B cell (primary cell): ENCODE results near the gene ERBIN. TPM values are rescaled to one million over a fixed set of nuclear protein-coding genes. Genes with fewer than 3 reads are reported as not detected.

Experiments used
- ATAC-seq: fragments of 200-7000 bp; cut with Tn5 transposase; one replicate; pipeline ENCODE4 v1.10.0; 2021; ENCODE audit warnings: low read depth, mild to moderate bottlenecking, moderate number of reproducible peaks, moderate library complexity
- CTCF ChIA-PET: fragments of 350-600 bp; sonication (Branson Sonifier 250); formaldehyde crosslinking; loops from one replicate; lab custom pipeline; 2021; ENCODE audit warnings: antibody characterized with exemption, inconsistent platforms; lab: Charles Lee
- POLR2A ChIA-PET: fragments of 350-600 bp; sonication (Branson Sonifier 250); formaldehyde crosslinking; loops from one replicate; lab custom pipeline; 2021; ENCODE audit warnings: antibody characterized with exemption; lab: Charles Lee
- DNase-seq: peaks from one replicate; pipeline ENCODE4 v3.0.0; 2013
- H2AFZ ChIP-seq: 2 replicates; pipeline ENCODE4 v1.6.1; 2012; ENCODE audit warnings: mild to moderate bottlenecking, low read depth, low read length; ENCODE audit not compliant: insufficient read depth, poor library complexity, severe bottlenecking
- H3K27ac ChIP-seq, 2 donors: 1 replicate in 1 of 2; 2 replicates in 1 of 2; pipeline ENCODE4 v1.5.1; 2012 to 2013; ENCODE audit warnings: low read length in 2 of 2, mild to moderate bottlenecking in 2 of 2, moderate library complexity in 1 of 2
- H3K27me3 ChIP-seq, 4 experiments: fragments of 200-600 bp in 1 of 4; sonication (generic) in 1 of 4; replicated peaks in 1 of 4; 1 replicate in 2 of 4; 2 replicates in 2 of 4; pipeline versions ENCODE4 v1.6.1 to v1.7.0; 2013 to 2016; ENCODE audit warnings: low read length in 3 of 4, mild to moderate bottlenecking in 2 of 4, mixed read lengths in 1 of 4, moderate library complexity in 1 of 4; ENCODE audit not compliant: insufficient read depth in 4 of 4, control insufficient read depth in 3 of 4; ENCODE audit errors: control extremely low read depth in 1 of 4
- H3K36me3 ChIP-seq, 2 experiments: replicated peaks in 1 of 2; 1 replicate in 1 of 2; 2 replicates in 1 of 2; pipeline versions ENCODE4 v1.6.1 to v1.7.1; 2013; ENCODE audit warnings: low read length in 1 of 2; ENCODE audit not compliant: insufficient read depth in 2 of 2, control insufficient read depth in 1 of 2; ENCODE audit errors: control extremely low read depth in 1 of 2, extremely low read depth in 1 of 2
- H3K4me1 ChIP-seq, 2 donors: fragments of 200-600 bp in 1 of 2; sonication (generic) in 1 of 2; 1 replicate in 1 of 2; 2 replicates in 1 of 2; pipeline versions ENCODE4 v1.5.1 to v1.6.1; 2013 to 2017; ENCODE audit warnings: low read length in 2 of 2; ENCODE audit not compliant: control insufficient read depth in 2 of 2, insufficient read depth in 2 of 2
- H3K4me2 ChIP-seq: replicated peaks from 2 replicates; pipeline ENCODE3; 2012; ENCODE audit warnings: mild to moderate bottlenecking, low read depth, low read length; ENCODE audit not compliant: poor library complexity, severe bottlenecking
- H3K4me3 ChIP-seq, 5 experiments: fragments of 200-600 bp in 1 of 5; sonication (generic) in 1 of 5; 1 replicate in 3 of 5; 2 replicates in 2 of 5; pipeline versions ENCODE4 v1.5.1 to v1.7.0; 2011 to 2016; ENCODE audit warnings: low read length in 4 of 5, mild to moderate bottlenecking in 4 of 5, low read depth in 2 of 5, control low read depth in 1 of 5, moderate library complexity in 1 of 5; ENCODE audit not compliant: insufficient read depth in 1 of 5; ENCODE audit errors: control extremely low read depth in 1 of 5, extremely low read depth in 1 of 5
- H3K79me2 ChIP-seq: fragments of 200-600 bp; sonication (generic); one replicate; pipeline ENCODE4 v1.6.0; 2016; ENCODE audit warnings: low read length; ENCODE audit not compliant: control insufficient read depth, insufficient read depth
- H3K9ac ChIP-seq: fragments of 200-600 bp; sonication (generic); 2 replicates; pipeline ENCODE4 v1.6.1; 2017; ENCODE audit warnings: mild to moderate bottlenecking, low read length, moderate library complexity
- H3K9me3 ChIP-seq, 3 donors: one replicate each; pipeline versions ENCODE4 v1.6.1 to v1.7.1; 2013; ENCODE audit warnings: low read length in 2 of 3; ENCODE audit not compliant: control insufficient read depth in 2 of 3, insufficient read depth in 1 of 3; ENCODE audit errors: control extremely low read depth in 1 of 3
- H4K20me1 ChIP-seq: 2 replicates; pipeline ENCODE4 v1.6.0; 2012; ENCODE audit warnings: mild to moderate bottlenecking, low read length; ENCODE audit not compliant: insufficient read depth, control insufficient read depth, poor library complexity, severe bottlenecking
- H3K27ac Mint-ChIP-seq: one replicate; pipeline ENCODE4 v1.8.0; 2021; ENCODE audit warnings: mixed read lengths
- H3K27me3 Mint-ChIP-seq: one replicate; pipeline ENCODE4 v1.8.0; 2021; ENCODE audit warnings: mixed read lengths
- H3K4me1 Mint-ChIP-seq: one replicate; pipeline ENCODE4 v1.8.0; 2021; ENCODE audit warnings: mixed read lengths
- H3K4me3 Mint-ChIP-seq: one replicate; pipeline ENCODE4 v1.8.0; 2021; ENCODE audit warnings: mixed read lengths
- H3K9me3 Mint-ChIP-seq: one replicate; pipeline ENCODE4 v1.8.0; 2022; ENCODE audit warnings: mixed read lengths; ENCODE audit not compliant: insufficient read depth
- CTCF ChIP-seq: fragments of 200-600 bp; IDR thresholded peaks from one replicate; pipeline ENCODE4 v1.8.0; 2022; ENCODE audit warnings: antibody characterized with exemption, mild to moderate bottlenecking
- EZH2 ChIP-seq: IDR thresholded peaks from 2 replicates; pipeline ENCODE4 v1.6.1; 2012; ENCODE audit warnings: borderline replicate concordance, low read depth, mild to moderate bottlenecking, moderate library complexity, low read length; ENCODE audit not compliant: insufficient read depth, poor library complexity, severe bottlenecking
- WGBS: methylation state at CpG from one replicate; pipeline ENCODE4 v1.1.5; 2013; ENCODE audit warnings: missing lambda C conversion rate; ENCODE audit not compliant: insufficient coverage; 5-methylcytosine and 5-hydroxymethylcytosine counted together
- intact Hi-C: fragments of 100-400 bp; cut with micrococcal nuclease; formaldehyde crosslinking; loops from one replicate; pipeline ENCODE4 v1.10.0; 2022
- polyA plus RNA-seq: library from polyadenylated mRNA; depleted of rRNA; stranded (reverse); fragments of >200 nt; gene quantifications from 2 replicates; pipeline ENCODE4 v1.2.3, GENCODE V29; 2012
- total RNA-seq, 2 donors: library from RNA; stranded (reverse); fragments of 120-200 nt in 1 of 2; gene quantifications; 1 replicate in 1 of 2; 2 replicates in 1 of 2; pipeline versions ENCODE4 v1.2.3 to v1.2.4, GENCODE V29; 2013 to 2022

The ERBIN gene
- total and polyA plus RNA-seq, 2 donors (not counting 1 experiment from before 2014, with no cell fraction given): 27.7 to 106 TPM

DNA sequence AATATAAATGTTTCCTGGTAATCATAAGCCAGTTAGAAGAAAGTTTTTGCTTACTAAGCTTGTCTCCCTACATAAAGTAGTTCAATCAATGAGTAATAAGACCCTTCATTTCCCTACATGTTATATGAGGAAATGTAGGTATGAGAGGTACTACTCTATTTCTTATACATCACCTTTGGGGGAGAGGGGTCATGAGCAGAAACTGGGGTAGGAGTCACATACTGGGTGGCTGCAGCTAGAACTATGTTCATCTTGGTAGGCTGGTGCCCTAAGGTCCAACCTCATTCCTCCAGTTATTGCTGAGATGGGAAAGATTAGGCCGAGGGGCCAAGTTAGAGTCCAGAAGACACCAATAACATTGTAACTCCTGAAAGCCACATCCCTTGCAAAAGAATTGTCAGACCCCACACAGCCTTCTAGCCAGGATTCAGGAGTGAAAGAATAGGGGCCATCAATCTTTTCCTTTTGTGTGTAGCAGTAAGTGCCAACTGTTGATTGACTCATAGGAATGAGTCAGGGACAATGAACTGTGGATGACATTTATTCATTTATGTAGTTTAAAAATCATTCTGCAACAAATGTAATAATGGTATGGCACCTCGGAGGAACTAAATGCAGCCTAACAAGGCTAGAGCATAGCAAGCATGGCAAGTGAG, 196.1 kb downstream of the ERBIN start:
- no peak overlapping the region for H3K9ac ChIP-seq
- H3K4me1 ChIP-seq: no peaks in the 10 kb centered on the region
- no peaks in the 10 kb centered on the region for H3K9me3 ChIP-seq
- H4K20me1 ChIP-seq: no peaks in the 10 kb centered on the region
- intact Hi-C loops: no loop called here
- ChIA-PET POLR2A (no interaction called here), CTCF (no interaction called here)
- H3K79me2 ChIP-seq: no peaks in the 10 kb centered on the region
- Mint-ChIP-seq H3K27ac (no peak overlapping the region), H3K4me3 (no peak overlapping the region), H3K9me3 (no peaks in the 10 kb centered on the region), H3K27me3 (peaks cover 5% of the 10 kb centered on the region), H3K4me1 (no peaks in the 10 kb centered on the region)
- no peak overlapping the region for H3K27ac ChIP-seq
- no peak for TF ChIP-seq EZH2
- no peak for TF ChIP-seq CTCF
- ATAC-seq (no peak), DNase-seq (no peak)
- H3K27me3 ChIP-seq: no peaks in the 10 kb centered on the region
- no peak overlapping the region for H2AFZ ChIP-seq
- no peak overlapping the region for H3K4me2 ChIP-seq
- H3K4me3 ChIP-seq: no peak overlapping the region
- WGBS: 89% methylated on average over 1 of the region's 2 CpGs
- H3K36me3 ChIP-seq: no peaks in the 10 kb centered on the region

- no peak for ATAC-seq
- 92% methylated on average over 3 of the region's 4 CpGs for WGBS
- no peaks in the 10 kb centered on the region for H4K20me1 ChIP-seq
- peaks cover 0 to 8% (median 0%) of the 10 kb centered on the region in 3 donors for H3K9me3 ChIP-seq
- TF ChIP-seq CTCF: no peak
- no peak for TF ChIP-seq EZH2
- no peaks in the 10 kb centered on the region for H3K79me2 ChIP-seq
- intact Hi-C loops: no loop called here
- POLR2A ChIA-PET: no interaction called here
- no peak overlapping the region for H3K4me3 ChIP-seq
- no peaks in the 10 kb centered on the region for H3K4me1 ChIP-seq
- no peaks in the 10 kb centered on the region for H3K4me1 Mint-ChIP-seq
- peaks cover 2% of the 10 kb centered on the region for H3K9me3 Mint-ChIP-seq
- CTCF ChIA-PET: no interaction called here
- H3K27ac ChIP-seq: no peak overlapping the region
- H3K4me3 Mint-ChIP-seq: no peak overlapping the region
- H3K27ac Mint-ChIP-seq: no peak overlapping the region
- no peak overlapping the region for H2AFZ ChIP-seq
- H3K4me2 ChIP-seq: no peak overlapping the region
- no peaks in the 10 kb centered on the region for H3K27me3 ChIP-seq
- no peaks in the 10 kb centered on the region for H3K36me3 ChIP-seq
- H3K27me3 Mint-ChIP-seq: no peaks in the 10 kb centered on the region
- no peak for DNase-seq
- H3K9ac ChIP-seq: no peak overlapping the region
Measured at GRCh38 chr5:66129144-66129543, 202.8 kb downstream of the ERBIN start.
